HG03025 (cell line): ENCODE results near the gene PARG.
"Not testable (repeated sequence)": the region's sequence is repeated elsewhere in the genome, so short reads cannot be mapped to it uniquely, and the experiment has no call there.

Source experiments
- ATAC-seq: cut with Tn5 transposase; IDR thresholded peaks from one replicate; pipeline ENCODE4 v1.9.1; 2021; ENCODE audit warnings: mild to moderate bottlenecking, moderate library complexity; ENCODE audit not compliant: unreplicated experiment, low FRiP score

PARG gene

GRCh38 chr10:49833168-49833567, 108.7 kb downstream of the PARG start:
- no peak for ATAC-seq

- ATAC-seq = no peak
Measured at GRCh38 chr10:49831352-49832035, 110.3 kb downstream of the PARG start.

GRCh38 chr10:49830846-49831245, 111.0 kb downstream of the PARG start:
- no peak for ATAC-seq

GRCh38 chr10:49830016-49830415, 111.8 kb downstream of the PARG start:
- no peak for ATAC-seq

GRCh38 chr10:49827297-49827696, 114.5 kb downstream of the PARG start:
- ATAC-seq = no peak

GRCh38 chr10:49819234-49819958, 122.4 kb downstream of the PARG start:
- ATAC-seq = no peak

- no peak for ATAC-seq
Measured at GRCh38 chr10:49817845-49818244, 124.0 kb downstream of the PARG start.

- no peak for ATAC-seq
Measured at GRCh38 chr10:49803988-49804387, 137.8 kb downstream of the PARG start.

- no peak for ATAC-seq
Measured at GRCh38 chr10:49798275-49798674, 143.6 kb downstream of the PARG start.

GRCh38 chr10:49791100-49791499, 150.7 kb downstream of the PARG start:
- no peak for ATAC-seq

- no peak for ATAC-seq
Measured at GRCh38 chr10:49784681-49785080, 157.1 kb downstream of the PARG start.

- no peak for ATAC-seq
Measured at GRCh38 chr10:49783645-49784044, 158.2 kb downstream of the PARG start.

- no peak for ATAC-seq
Measured at GRCh38 chr10:49781247-49781646, 160.6 kb downstream of the PARG start.

GRCh38 chr10:49778197-49778596, 163.6 kb downstream of the PARG start:
- no peak for ATAC-seq

GRCh38 chr10:49776851-49777250, 165.0 kb downstream of the PARG start:
- no peak for ATAC-seq

- no peak for ATAC-seq
Measured at GRCh38 chr10:49775014-49775413, 166.8 kb downstream of the PARG start.

- not testable (repeated sequence) for ATAC-seq
Measured at GRCh38 chr10:49772944-49773343, 168.9 kb downstream of the PARG start.

GRCh38 chr10:49771046-49771445, 170.8 kb downstream of the PARG start:
- ATAC-seq = not testable (repeated sequence)

GRCh38 chr10:49769692-49770091, 172.1 kb downstream of the PARG start:
- ATAC-seq = no peak

GRCh38 chr10:49768731-49769130, 173.1 kb downstream of the PARG start:
- no peak for ATAC-seq

- no peak for ATAC-seq
Measured at GRCh38 chr10:49768329-49768728, 173.5 kb downstream of the PARG start.
